Fibroblast of mammary gland (primary cell): ENCODE measurements around the gene DNAJB14.

Source experiments
- DNase-seq: peaks from one replicate; pipeline ENCODE4 v3.0.0-alpha.2; 2010; ENCODE audit warnings: low read depth
- H3K4me3 ChIP-seq: 2 replicates; pipeline ENCODE4 v1.5.1; 2011; ENCODE audit warnings: low read depth, mild to moderate bottlenecking, low read length, moderate library complexity; ENCODE audit not compliant: control insufficient read depth
- CTCF ChIP-seq: conservative IDR thresholded peaks from 2 replicates; pipeline ENCODE4 v1.5.1; 2011; ENCODE audit warnings: low read depth, low read length, inconsistent platforms; ENCODE audit not compliant: control insufficient read depth, insufficient read depth

The DNAJB14 gene

GRCh38 chr4:99946356-99947189 lies at the start of gene DNAJB14:
TSS of gene DNAJB14 (minus strand) at chr4:99946618. CDS start at chr4:99946571, 47 bp downstream.
- no peak for TF ChIP-seq CTCF
- peak within 1 kb of the TSS; percentile 70 for H3K4me3 ChIP-seq
- peak; percentile 71 for DNase-seq

GRCh38 chr4:99991741-99992140 lies 45.3 kb upstream of the DNAJB14 start:
- H3K4me3 ChIP-seq: no peak overlapping the region
- no peak for DNase-seq

GRCh38 chr4:99987681-99988080 lies 41.3 kb upstream of the DNAJB14 start:
- TF ChIP-seq CTCF: no peak
- no peak overlapping the region for H3K4me3 ChIP-seq
- DNase-seq: no peak

More at GRCh38 chr4:99991741-99992140, 45.3 kb upstream of the DNAJB14 start:
- no peak for TF ChIP-seq CTCF

GRCh38 chr4:99986792-99987191 lies 40.4 kb upstream of the DNAJB14 start:
- TF ChIP-seq CTCF: no peak
- no peak overlapping the region for H3K4me3 ChIP-seq
- DNase-seq: no peak

GRCh38 chr4:99983289-99983943 lies 37.0 kb upstream of the DNAJB14 start:
- DNase-seq: no peak
- TF ChIP-seq CTCF: no peak
- H3K4me3 ChIP-seq: no peak overlapping the region

GRCh38 chr4:99979872-99980271 lies 33.5 kb upstream of the DNAJB14 start:
- DNase-seq: peak; percentile 15

More at GRCh38 chr4:99979872-99980271, 33.5 kb upstream of the DNAJB14 start:
- H3K4me3 ChIP-seq: no peak overlapping the region
- TF ChIP-seq CTCF: no peak
